H1 (cell line): ENCODE measurements around the gene BPIFB2. TPM values are rescaled to one million over a fixed set of nuclear protein-coding genes. Genes with fewer than 3 reads are reported as not detected.
"Not testable (repeated sequence)": the region's sequence is repeated elsewhere in the genome, so short reads cannot be mapped to it uniquely, and the experiment has no call there.

Source experiments
- CTCF ChIA-PET: fragments of 300-600 bp; sonication (Branson Sonifier 250); formaldehyde crosslinking; loops from one replicate; lab custom pipeline; 2021; ENCODE audit not compliant: partially characterized antibody; lab: Charles Lee
- POLR2A ChIA-PET: fragments of 300-600 bp; sonication (Branson Sonifier 250); formaldehyde crosslinking; loops from one replicate; lab custom pipeline; 2021; ENCODE audit warnings: inconsistent platforms; ENCODE audit not compliant: partially characterized antibody; lab: Charles Lee
- DNase-seq, 2 experiments: peaks; one replicate each; pipeline versions ENCODE4 v3.0.0 to v3.0.0-alpha.2; 2010 to 2022; ENCODE audit warnings: low spot score in 2 of 2, low read depth in 1 of 2, mixed read lengths in 1 of 2
- FAIRE-seq: peaks from 2 replicates; lab custom pipeline; 2011; peaks lifted over from hg19 to GRCh38; lab: Jason Lieb, UNC
- H2AFZ ChIP-seq: 2 replicates; pipeline ENCODE4 v1.8.1; 2012; ENCODE audit warnings: low read length, inconsistent platforms
- H2AK5ac ChIP-seq: 2 replicates; pipeline ENCODE4 v1.6.1; 2013; ENCODE audit warnings: low read depth, low read length
- H2BK120ac ChIP-seq: replicated peaks from 2 replicates; pipeline ENCODE3; 2013; ENCODE audit warnings: low read depth, low read length, inconsistent platforms
- H2BK12ac ChIP-seq: 2 replicates; pipeline ENCODE4 v1.6.1; 2013; ENCODE audit warnings: low read depth, low read length
- H2BK15ac ChIP-seq: 2 replicates; pipeline ENCODE4 v1.6.1; 2013; ENCODE audit warnings: low read length
- H2BK20ac ChIP-seq: 2 replicates; pipeline ENCODE4 v1.6.1; 2013; ENCODE audit warnings: low read length
- H2BK5ac ChIP-seq: 2 replicates; pipeline ENCODE4 v1.6.1; 2013; ENCODE audit warnings: low read depth, low read length
- H3K14ac ChIP-seq: 2 replicates; pipeline ENCODE4 v1.6.1; 2013; ENCODE audit warnings: inconsistent platforms; ENCODE audit not compliant: insufficient read length
- H3K18ac ChIP-seq: 2 replicates; pipeline ENCODE4 v1.6.1; 2013; ENCODE audit warnings: low read length; ENCODE audit errors: extremely low read depth
- H3K23ac ChIP-seq: 2 replicates; pipeline ENCODE4 v1.6.1; 2013; ENCODE audit warnings: inconsistent platforms; ENCODE audit not compliant: insufficient read length
- H3K23me2 ChIP-seq: 2 replicates; pipeline ENCODE4 v1.6.1; 2013; ENCODE audit warnings: low read depth, low read length
- H3K27ac ChIP-seq: 2 replicates; pipeline ENCODE4 v1.6.1; 2011; ENCODE audit warnings: low read depth, low read length, inconsistent platforms
- H3K27me3 ChIP-seq, 4 experiments: replicated peaks in 1 of 4; 1 replicate in 1 of 4; 2 replicates in 3 of 4; pipeline versions ENCODE4 v1.6.1 to v1.8.1; 2011 to 2013; ENCODE audit warnings: low read length in 3 of 4, mild to moderate bottlenecking in 3 of 4, inconsistent platforms in 2 of 4, mixed read lengths in 2 of 4, moderate library complexity in 1 of 4; ENCODE audit not compliant: control insufficient read depth in 3 of 4, insufficient read depth in 3 of 4; ENCODE audit errors: extremely low read depth in 1 of 4
- H3K36me3 ChIP-seq, 4 experiments: 2 replicates each; pipeline versions ENCODE4 v1.6.1 to v1.8.1; 2011 to 2013; ENCODE audit warnings: mild to moderate bottlenecking in 4 of 4, low read length in 3 of 4, moderate library complexity in 2 of 4, control low read depth in 1 of 4, inconsistent platforms in 1 of 4; ENCODE audit not compliant: insufficient read depth in 4 of 4, control insufficient read depth in 2 of 4
- H3K4ac ChIP-seq: replicated peaks from 2 replicates; pipeline ENCODE3; 2013; ENCODE audit warnings: low read length, low read depth, mixed read lengths, inconsistent platforms; ENCODE audit not compliant: insufficient read length
- H3K4me1 ChIP-seq, 4 experiments: replicated peaks in 1 of 4; 1 replicate in 1 of 4; 2 replicates in 3 of 4; pipeline versions ENCODE4 v1.6.1 to v1.8.1; 2011 to 2013; ENCODE audit warnings: low read length in 3 of 4, inconsistent platforms in 2 of 4, mixed read lengths in 1 of 4; ENCODE audit not compliant: insufficient read depth in 4 of 4, control insufficient read depth in 3 of 4
- H3K4me2 ChIP-seq, 2 experiments: 2 replicates each; pipeline versions ENCODE4 v1.6.1 to v1.8.1; 2011 to 2013; ENCODE audit warnings: low read depth in 2 of 2, low read length in 2 of 2, control low read depth in 1 of 2, inconsistent platforms in 1 of 2, mild to moderate bottlenecking in 1 of 2; ENCODE audit not compliant: insufficient read depth in 1 of 2
- H3K4me3 ChIP-seq, 4 experiments: fragments of 200-600, 300-600 bp in 1 of 4; sonication (generic), shearing (Covaris generic), sonication (Bioruptor Twin) in 1 of 4; 2 replicates each; pipeline versions ENCODE4 v1.5.1 to v1.8.1; 2011 to 2016; ENCODE audit warnings: low read length in 4 of 4, low read depth in 3 of 4, control low read depth in 2 of 4, inconsistent platforms in 2 of 4, mild to moderate bottlenecking in 2 of 4, mixed read lengths in 1 of 4, moderate library complexity in 1 of 4; ENCODE audit not compliant: insufficient read depth in 2 of 4; ENCODE audit errors: extremely low read depth in 1 of 4
- H3K56ac ChIP-seq: replicated peaks from 2 replicates; pipeline ENCODE3; 2013; ENCODE audit warnings: low read depth, mild to moderate bottlenecking, mixed read lengths, low read length, inconsistent platforms; ENCODE audit not compliant: insufficient read length
- H3K79me1 ChIP-seq: 2 replicates; pipeline ENCODE4 v1.6.1; 2013; ENCODE audit warnings: low read depth, low read length, control low read depth
- H3K79me2 ChIP-seq, 2 experiments: 2 replicates each; pipeline versions ENCODE4 v1.6.1 to v1.8.1; 2012 to 2013; ENCODE audit warnings: low read length in 2 of 2, mild to moderate bottlenecking in 2 of 2, inconsistent platforms in 1 of 2; ENCODE audit not compliant: insufficient read depth in 2 of 2, control insufficient read depth in 1 of 2
- H3K9ac ChIP-seq, 4 experiments: replicated peaks in 1 of 4; 1 replicate in 1 of 4; 2 replicates in 3 of 4; pipeline versions ENCODE4 v1.6.1 to v1.8.1; 2011 to 2013; ENCODE audit warnings: low read depth in 3 of 4, low read length in 3 of 4, control low read depth in 2 of 4, mild to moderate bottlenecking in 2 of 4, moderate library complexity in 2 of 4, inconsistent platforms in 1 of 4; ENCODE audit errors: extremely low read depth in 1 of 4
- H3K9me3 ChIP-seq, 2 experiments: 2 replicates each; pipeline versions ENCODE4 v1.6.1 to v1.8.1; 2012 to 2013; ENCODE audit warnings: mild to moderate bottlenecking in 2 of 2, moderate library complexity in 2 of 2, control low read depth in 1 of 2, inconsistent platforms in 1 of 2, low read depth in 1 of 2, low read length in 1 of 2, mixed read lengths in 1 of 2; ENCODE audit not compliant: insufficient read depth in 2 of 2
- H4K20me1 ChIP-seq, 2 experiments: replicated peaks in 1 of 2; 2 replicates each; pipeline versions ENCODE3 to v1.8.1; 2011 to 2013; ENCODE audit warnings: inconsistent platforms in 2 of 2, low read length in 2 of 2, mild to moderate bottlenecking in 1 of 2; ENCODE audit not compliant: insufficient read depth in 2 of 2, control insufficient read depth in 1 of 2
- H4K5ac ChIP-seq: 2 replicates; pipeline ENCODE4 v1.6.1; 2013; ENCODE audit warnings: low read length, low read depth, mixed read lengths, inconsistent platforms; ENCODE audit not compliant: insufficient read length
- H4K8ac ChIP-seq: 2 replicates; pipeline ENCODE4 v1.8.0; 2013; ENCODE audit warnings: mild to moderate bottlenecking, moderate library complexity, low read length, inconsistent platforms; ENCODE audit not compliant: insufficient read depth; ENCODE audit errors: extremely low read depth
- H4K91ac ChIP-seq: replicated peaks from 2 replicates; pipeline ENCODE3; 2013; ENCODE audit warnings: low read length, mixed read lengths, inconsistent platforms; ENCODE audit not compliant: insufficient read length
- WGBS, 2 experiments: shearing (Covaris generic) in 1 of 2; methylation state at CpG; one replicate each; pipeline versions ENCODE4 v1.1.6 to v1.1.7; 2013 to 2015; ENCODE audit warnings: low lambda C conversion rate in 2 of 2, mixed read lengths in 2 of 2, inconsistent platforms in 1 of 2, low coverage in 1 of 2, missing lambda C conversion rate in 1 of 2; ENCODE audit not compliant: insufficient replicate concordance in 2 of 2, insufficient coverage in 1 of 2, insufficient read length in 1 of 2; ENCODE audit errors: extremely low coverage in 1 of 2, missing lambda C conversion rate in 1 of 2; 5-methylcytosine and 5-hydroxymethylcytosine counted together
- polyA plus RNA-seq, 7 experiments: library from polyadenylated mRNA; depleted of rRNA in 3 of 7; stranded (reverse) in 5 of 7; unstranded in 2 of 7; fragments of >200 nt in 5 of 7; fragments of 200-250 nt in 2 of 7; gene quantifications; 1 replicate in 5 of 7; 2 replicates in 1 of 7; 4 replicates in 1 of 7; pipeline versions ENCODE4 v1.2.1 to v1.2.3, GENCODE V29; 2011 to 2013; ENCODE audit warnings: missing spikeins in 2 of 7, mixed read lengths in 2 of 7
- total RNA-seq: library from RNA; stranded (reverse); fragmentation: NEBNext Ultra II Directional; extraction: Animal tissue kit (Norgen Biotek cat#: 25700); gene quantifications from 2 replicates; pipeline ENCODE4 v1.2.1, GENCODE V29; 2021

Gene BPIFB2
- total and polyA plus RNA-seq, 2 of the 8 experiments (the other 6 are each of a cell fraction or from before 2014, with no cell fraction given) = not detected

DNA sequence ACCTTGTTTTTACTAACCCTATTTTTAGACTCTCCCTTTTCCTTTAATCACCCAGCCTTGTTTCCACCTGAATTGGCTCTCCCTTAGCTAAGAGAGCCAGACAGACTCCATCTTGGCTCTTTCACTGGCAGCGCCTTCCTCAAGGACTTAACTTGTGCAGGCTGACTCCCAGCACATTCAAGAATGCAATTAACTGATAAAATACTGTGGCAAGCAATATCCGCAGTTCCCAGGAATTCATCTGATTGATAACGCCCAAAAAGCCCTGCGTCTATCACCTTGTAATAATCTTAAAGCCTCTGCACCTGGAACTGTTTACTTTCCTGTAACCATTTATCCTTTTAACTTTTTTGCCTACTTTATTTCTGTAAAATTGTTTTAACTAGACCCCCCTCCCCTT, 32.4 kb upstream of the BPIFB2 start:
- H3K4ac ChIP-seq, H4K91ac ChIP-seq, H3K23ac ChIP-seq, H3K27me3 ChIP-seq, H3K56ac ChIP-seq, H4K20me1 ChIP-seq, H3K27ac ChIP-seq, H3K14ac ChIP-seq, POLR2A ChIA-PET, H4K8ac ChIP-seq, FAIRE-seq, H3K79me1 ChIP-seq, DNase-seq, H2BK15ac ChIP-seq, H4K5ac ChIP-seq, H3K36me3 ChIP-seq, H3K23me2 ChIP-seq, H3K9ac ChIP-seq, H3K79me2 ChIP-seq, H3K18ac ChIP-seq, H2AK5ac ChIP-seq, H3K4me3 ChIP-seq: not testable (repeated sequence)
- 0 out of 2 replicates have a peak overlapping the region, but pooled peaks have one; percentile 13 for H2BK12ac ChIP-seq
- H2BK5ac ChIP-seq = peak overlapping the region; percentile 13; the same call in 1 of the 2 replicates
- H3K9me3 ChIP-seq = peaks cover 4 to 16% of the 10 kb centered on the region in 2 experiments; a peak in 3 of 4 replicates
- peaks cover 10 to 25% (median 16%) of the 10 kb centered on the region in 4 experiments for H3K4me1 ChIP-seq
- H2BK20ac ChIP-seq = 0 out of 2 replicates have a peak overlapping the region, but pooled peaks have one; percentile 75
- peak overlapping the region; percentile 13; the same call in 1 of the 2 replicates for H2AFZ ChIP-seq
- H3K4me2 ChIP-seq = peak overlapping the region in 1 of 2 experiments; percentile 19; a peak in 1 of 4 replicates
- CTCF ChIA-PET = interaction anchor here (0.9 to 5.4 kb wide), 5 partner anchors 9 to 34 kb away, joined by 3 to 33 read pairs (median 4); no protein-coding TSS in a partner anchor
- 95% methylated on average over 4 of the region's 4 CpGs; no CpG with 5 or more reads in 1 of the 2 experiments for whole genome bisulfite sequencing, 2 experiments
- H2BK120ac ChIP-seq = peak overlapping the region; percentile 9
